Kidney epithelial cell (primary cell): Measurements from ENCODE around the gene NUDT9. TPM values are rescaled to one million over a fixed set of nuclear protein-coding genes. Genes with fewer than 3 reads are reported as not detected.
"Not testable (repeated sequence)": the region's sequence is repeated elsewhere in the genome, so short reads cannot be mapped to it uniquely, and the experiment has no call there.

Source experiments
- DNase-seq: peaks from one replicate; pipeline ENCODE4 v3.0.0-alpha.2; 2010; ENCODE audit warnings: low read depth
- H3K27me3 ChIP-seq: 2 replicates; pipeline ENCODE4 v1.6.0; 2011; ENCODE audit warnings: low read length; ENCODE audit not compliant: control insufficient read depth, insufficient read depth
- H3K36me3 ChIP-seq: 2 replicates; pipeline ENCODE4 v1.5.1; 2011; ENCODE audit warnings: low read length; ENCODE audit not compliant: control insufficient read depth, insufficient read depth
- H3K4me3 ChIP-seq: 2 replicates; pipeline ENCODE4 v1.5.1; 2011; ENCODE audit warnings: low read depth, mild to moderate bottlenecking, control low read depth, low read length
- total RNA-seq: library from RNA; depleted of rRNA; stranded (reverse); fragments of >200 nt; gene quantifications from 2 replicates; pipeline ENCODE4 v1.2.3, GENCODE V29; 2015
- TF ChIP-seq, protein P1 (sequence below): IDR thresholded peaks from 2 replicates; pipeline ENCODE4 v1.5.1; 2011; ENCODE audit warnings: mild to moderate bottlenecking, moderate library complexity, low read length, control low read depth, inconsistent platforms; ENCODE audit not compliant: insufficient read depth, poor library complexity, severe bottlenecking

The NUDT9 gene
- total RNA-seq, 1 donor from 2014 or later: 22.3 TPM

DNA sequence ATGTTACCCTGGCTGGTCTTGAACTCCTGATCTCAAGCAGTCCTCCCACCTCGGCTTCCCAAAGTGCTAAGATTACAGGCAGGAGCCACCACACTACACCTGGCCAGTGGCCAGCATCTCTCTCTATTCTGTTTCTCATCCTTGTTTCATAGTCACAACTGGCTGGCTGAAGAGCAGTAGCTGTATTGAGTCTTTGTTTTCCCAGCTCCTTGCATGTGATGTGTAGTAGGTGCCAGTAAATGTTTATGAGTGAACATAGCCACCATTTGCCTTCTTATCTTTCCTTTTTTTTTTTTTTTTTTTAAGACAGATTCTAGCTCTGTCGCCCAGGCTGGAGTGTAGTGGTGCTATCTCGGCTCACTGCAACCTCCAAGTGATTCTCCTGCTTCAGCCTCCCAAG is 23.6 kb downstream of the NUDT9 start:
- no peaks in the 10 kb centered on the region for H3K27me3 ChIP-seq
- TF ChIP-seq, protein P1, sequence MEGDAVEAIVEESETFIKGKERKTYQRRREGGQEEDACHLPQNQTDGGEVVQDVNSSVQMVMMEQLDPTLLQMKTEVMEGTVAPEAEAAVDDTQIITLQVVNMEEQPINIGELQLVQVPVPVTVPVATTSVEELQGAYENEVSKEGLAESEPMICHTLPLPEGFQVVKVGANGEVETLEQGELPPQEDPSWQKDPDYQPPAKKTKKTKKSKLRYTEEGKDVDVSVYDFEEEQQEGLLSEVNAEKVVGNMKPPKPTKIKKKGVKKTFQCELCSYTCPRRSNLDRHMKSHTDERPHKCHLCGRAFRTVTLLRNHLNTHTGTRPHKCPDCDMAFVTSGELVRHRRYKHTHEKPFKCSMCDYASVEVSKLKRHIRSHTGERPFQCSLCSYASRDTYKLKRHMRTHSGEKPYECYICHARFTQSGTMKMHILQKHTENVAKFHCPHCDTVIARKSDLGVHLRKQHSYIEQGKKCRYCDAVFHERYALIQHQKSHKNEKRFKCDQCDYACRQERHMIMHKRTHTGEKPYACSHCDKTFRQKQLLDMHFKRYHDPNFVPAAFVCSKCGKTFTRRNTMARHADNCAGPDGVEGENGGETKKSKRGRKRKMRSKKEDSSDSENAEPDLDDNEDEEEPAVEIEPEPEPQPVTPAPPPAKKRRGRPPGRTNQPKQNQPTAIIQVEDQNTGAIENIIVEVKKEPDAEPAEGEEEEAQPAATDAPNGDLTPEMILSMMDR: no peak
- H3K4me3 ChIP-seq: no peak overlapping the region
- no peaks in the 10 kb centered on the region for H3K36me3 ChIP-seq
- no peak for DNase-seq

DNA sequence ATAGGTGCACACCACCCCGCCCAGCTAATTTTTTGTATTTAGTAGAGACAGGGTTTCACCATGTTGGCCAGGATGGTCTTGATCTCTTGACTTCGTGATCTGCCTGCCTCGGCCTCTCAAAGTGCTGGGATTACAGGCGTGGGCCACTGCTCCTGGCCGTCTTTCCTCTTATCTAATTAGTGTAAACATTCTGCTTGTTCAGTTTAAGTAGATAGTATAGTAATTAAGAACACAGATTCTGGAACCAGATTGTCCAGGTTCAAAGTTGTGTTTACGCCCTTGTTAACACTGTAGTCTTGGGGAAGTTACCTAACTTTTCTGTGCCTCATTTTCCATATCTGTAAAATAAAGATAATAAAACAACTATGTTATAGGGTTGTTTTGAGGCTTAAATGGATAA is 24.0 kb downstream of the NUDT9 start:
- H3K36me3 ChIP-seq, H3K27me3 ChIP-seq, DNase-seq, H3K4me3 ChIP-seq: not testable (repeated sequence)

DNA sequence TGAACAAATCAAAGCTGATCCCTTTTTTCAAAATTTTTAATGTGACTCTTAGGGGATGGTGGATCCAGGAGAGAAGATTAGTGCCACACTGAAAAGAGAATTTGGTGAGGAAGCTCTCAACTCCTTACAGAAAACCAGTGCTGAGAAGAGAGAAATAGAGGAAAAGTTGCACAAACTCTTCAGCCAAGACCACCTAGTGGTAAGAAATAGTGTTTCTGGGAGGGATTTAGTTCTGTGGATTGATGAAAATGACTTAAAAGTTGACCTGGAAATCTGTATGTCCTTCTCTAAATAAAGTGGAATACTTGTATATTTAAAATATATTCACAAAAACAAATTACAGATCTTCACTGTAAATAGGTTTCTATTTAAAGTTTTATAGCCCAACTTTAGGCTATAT is 29.2 kb downstream of the NUDT9 start:
- no peak for DNase-seq
- no peak overlapping the region for H3K4me3 ChIP-seq
- H3K36me3 ChIP-seq: no peaks in the 10 kb centered on the region
- no peaks in the 10 kb centered on the region for H3K27me3 ChIP-seq
- TF ChIP-seq, protein P1: peak; percentile 9

DNA sequence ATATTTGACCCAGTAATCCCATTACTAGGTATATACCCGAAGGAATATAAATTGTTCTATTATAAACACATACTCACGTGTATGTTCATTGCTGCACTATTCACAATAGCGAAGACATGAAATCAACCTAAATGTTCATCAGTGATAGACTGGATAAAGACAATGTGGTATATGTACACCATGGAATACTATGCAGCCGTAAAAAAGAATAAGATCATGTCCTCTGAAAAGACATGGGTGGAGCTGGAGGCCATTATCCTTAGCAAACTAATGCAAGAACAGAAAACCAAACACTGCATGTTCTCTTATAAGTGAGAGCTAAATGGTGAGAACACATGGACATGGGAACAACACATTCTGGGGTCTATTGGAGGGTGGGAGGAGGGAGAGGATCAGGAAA is 36.5 kb downstream of the NUDT9 start:
- Histone ChIP-seq H3K4me3 (no peak overlapping the region), H3K27me3 (no peaks in the 10 kb centered on the region), H3K36me3 (peaks cover 2% of the 10 kb centered on the region)
- TF ChIP-seq, protein P1: no peak
- no peak for DNase-seq

- no peaks in the 10 kb centered on the region for H3K27me3 ChIP-seq
- no peak for DNase-seq
- no peak overlapping the region for H3K4me3 ChIP-seq
- TF ChIP-seq, protein P1: no peak
- H3K36me3 ChIP-seq: peaks cover 2% of the 10 kb centered on the region
Observed at GRCh38 chr4:87461281-87461700, 38.9 kb downstream of the NUDT9 start.

GRCh38 chr4:87462102-87462501 is 39.7 kb downstream of the NUDT9 start:
- no peak for DNase-seq
- Histone ChIP-seq H3K27me3 (no peaks in the 10 kb centered on the region), H3K36me3 (peaks cover 2% of the 10 kb centered on the region), H3K4me3 (no peak overlapping the region)
- TF ChIP-seq, protein P1: no peak
